Measurements from ENCODE around the gene KSR2. TPM values are rescaled to one million over a fixed set of nuclear protein-coding genes. Genes with fewer than 3 reads are reported as not detected.

Gene KSR2
- total RNA-seq, 1 donor from 2014 or later = 0.30 TPM

DNA sequence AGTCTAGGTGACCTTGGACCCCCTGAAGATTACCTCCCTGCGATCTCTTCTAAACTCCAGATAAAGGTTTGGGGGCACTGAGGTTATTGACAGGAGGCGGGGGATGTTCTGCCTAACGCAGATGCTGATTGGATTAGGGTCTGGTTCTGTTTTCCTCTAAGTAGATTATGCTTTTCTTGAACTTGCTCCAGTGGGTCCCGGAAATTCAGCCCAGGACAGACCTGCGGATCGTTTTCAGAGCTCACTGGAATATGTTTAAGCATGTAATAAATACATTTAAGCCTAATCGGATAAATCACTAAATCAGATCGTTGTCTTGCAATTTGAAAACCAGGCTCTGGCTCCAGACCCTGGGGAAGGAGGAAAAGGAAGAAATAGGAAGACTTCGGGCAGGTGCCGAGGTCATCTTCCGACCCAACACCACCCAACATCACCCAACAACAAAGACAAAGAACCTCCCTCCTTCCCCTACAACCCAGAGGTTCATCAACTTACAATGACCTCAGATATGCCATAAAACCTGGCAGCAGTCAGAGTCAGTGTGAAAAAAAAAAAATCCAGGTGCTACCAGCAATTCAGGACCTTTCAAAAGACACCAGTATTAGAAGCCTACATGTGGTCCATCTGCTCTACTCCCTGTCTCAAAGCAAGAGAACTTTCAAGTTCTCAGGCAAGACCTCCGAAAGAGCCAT, 148.4 kb downstream of the KSR2 start:
- Histone ChIP-seq H3F3A (ENCODE audit: low read depth) (peaks cover 11% of the 10 kb centered on the region), H3K79me2 (ENCODE audit: low read depth) (no peaks in the 10 kb centered on the region), H2AFZ (replicated peaks) (no peak overlapping the region), H3K9me3 (ENCODE audit: low read depth) (no peaks in the 10 kb centered on the region), H4K20me1 (ENCODE audit: low read depth) (no peaks in the 10 kb centered on the region), H3K36me3 (no peaks in the 10 kb centered on the region), H3K9ac (no peak overlapping the region), H3K4me2 (no peak overlapping the region), H3K4me3 (no peak overlapping the region), H3K4me1 (peaks cover 23% of the 10 kb centered on the region), H3K27ac (no peak overlapping the region), H3K27me3 (no peaks in the 10 kb centered on the region)
- Mint-ChIP-seq H3K27me3 (ENCODE audit: insufficient read depth, low read depth) (peaks cover 3% of the 10 kb centered on the region), H3K9me3 (no peaks in the 10 kb centered on the region), H3K36me3 (no peaks in the 10 kb centered on the region), H3K4me3 (no peak overlapping the region), H3K4me1 (peaks cover 24% of the 10 kb centered on the region), H3K27ac (no peak overlapping the region)
- DNase-seq (ENCODE audit: low spot score) = peak; percentile 15
- no peak for TF ChIP-seq EZH2phosphoT487 (IDR thresholded peaks at IDR 0.05)
- TF ChIP-seq, protein P1, sequence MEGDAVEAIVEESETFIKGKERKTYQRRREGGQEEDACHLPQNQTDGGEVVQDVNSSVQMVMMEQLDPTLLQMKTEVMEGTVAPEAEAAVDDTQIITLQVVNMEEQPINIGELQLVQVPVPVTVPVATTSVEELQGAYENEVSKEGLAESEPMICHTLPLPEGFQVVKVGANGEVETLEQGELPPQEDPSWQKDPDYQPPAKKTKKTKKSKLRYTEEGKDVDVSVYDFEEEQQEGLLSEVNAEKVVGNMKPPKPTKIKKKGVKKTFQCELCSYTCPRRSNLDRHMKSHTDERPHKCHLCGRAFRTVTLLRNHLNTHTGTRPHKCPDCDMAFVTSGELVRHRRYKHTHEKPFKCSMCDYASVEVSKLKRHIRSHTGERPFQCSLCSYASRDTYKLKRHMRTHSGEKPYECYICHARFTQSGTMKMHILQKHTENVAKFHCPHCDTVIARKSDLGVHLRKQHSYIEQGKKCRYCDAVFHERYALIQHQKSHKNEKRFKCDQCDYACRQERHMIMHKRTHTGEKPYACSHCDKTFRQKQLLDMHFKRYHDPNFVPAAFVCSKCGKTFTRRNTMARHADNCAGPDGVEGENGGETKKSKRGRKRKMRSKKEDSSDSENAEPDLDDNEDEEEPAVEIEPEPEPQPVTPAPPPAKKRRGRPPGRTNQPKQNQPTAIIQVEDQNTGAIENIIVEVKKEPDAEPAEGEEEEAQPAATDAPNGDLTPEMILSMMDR (IDR thresholded peaks at IDR 0.05) = no peak
- no peak for TF ChIP-seq EZH2 (IDR thresholded peaks at IDR 0.05)

DNA sequence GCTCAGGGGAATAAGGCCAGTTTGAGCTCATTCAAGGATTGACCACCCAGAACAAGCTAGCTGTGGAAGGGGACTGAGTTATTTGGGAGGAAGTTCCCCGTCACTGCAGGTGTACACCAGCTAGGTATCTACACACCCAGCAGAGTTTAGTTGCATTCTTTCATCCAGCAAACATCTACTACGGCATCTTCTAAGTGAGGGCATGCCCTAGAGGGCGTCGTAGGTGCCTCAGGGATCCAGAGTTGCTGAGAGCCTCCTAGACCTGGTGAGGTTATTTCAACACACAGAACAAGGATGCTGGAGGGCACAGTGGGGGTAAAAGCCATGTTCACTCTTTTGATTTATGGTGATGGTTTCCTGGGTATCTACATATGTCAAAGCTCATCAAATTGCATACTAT, 149.6 kb downstream of the KSR2 start:
- Histone ChIP-seq H4K20me1 (ENCODE audit: low read depth) (no peaks in the 10 kb centered on the region), H3K4me2 (peak overlapping the region; percentile 62), H3K27ac (no peak overlapping the region), H3K79me2 (ENCODE audit: low read depth) (no peaks in the 10 kb centered on the region), H3K36me3 (no peaks in the 10 kb centered on the region), H3F3A (ENCODE audit: low read depth) (peaks cover 11% of the 10 kb centered on the region), H3K27me3 (no peaks in the 10 kb centered on the region), H3K9me3 (ENCODE audit: low read depth) (no peaks in the 10 kb centered on the region), H3K9ac (no peak overlapping the region), H2AFZ (replicated peaks) (no peak overlapping the region), H3K4me1 (peaks cover 23% of the 10 kb centered on the region), H3K4me3 (no peak overlapping the region)
- Mint-ChIP-seq H3K4me3 (no peak overlapping the region), H3K27me3 (ENCODE audit: insufficient read depth, low read depth) (peaks cover 3% of the 10 kb centered on the region), H3K27ac (peak overlapping the region; percentile 4), H3K36me3 (no peaks in the 10 kb centered on the region), H3K9me3 (no peaks in the 10 kb centered on the region), H3K4me1 (peaks cover 24% of the 10 kb centered on the region)
- TF ChIP-seq EZH2 (IDR thresholded peaks at IDR 0.05) (no peak), EZH2phosphoT487 (IDR thresholded peaks at IDR 0.05) (no peak)
- TF ChIP-seq, protein P1 (IDR thresholded peaks at IDR 0.05) = no peak
- peak; percentile 14 for DNase-seq (ENCODE audit: low spot score)

DNA sequence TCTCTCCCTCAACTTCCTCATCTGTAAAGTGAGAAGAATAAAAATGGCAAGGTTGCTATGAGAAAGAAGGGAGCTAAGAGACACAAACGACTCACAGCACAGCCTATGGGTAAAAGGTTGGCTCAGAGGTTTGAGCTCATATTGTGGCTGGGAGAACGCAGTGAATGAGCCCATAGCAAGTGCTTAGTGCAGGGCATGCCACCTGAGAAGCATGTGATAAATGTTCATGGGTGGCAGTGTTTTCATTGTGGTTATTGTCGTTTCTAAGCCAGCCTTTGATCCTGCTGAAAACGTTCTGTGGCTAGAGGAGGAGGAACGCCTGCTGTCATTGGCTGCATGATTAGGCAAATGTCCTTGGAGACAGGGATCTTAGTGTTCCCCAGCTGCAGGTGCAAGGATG, 150.4 kb downstream of the KSR2 start:
- Mint-ChIP-seq H3K36me3 (no peaks in the 10 kb centered on the region), H3K27me3 (ENCODE audit: insufficient read depth, low read depth) (peaks cover 2% of the 10 kb centered on the region), H3K4me3 (no peak overlapping the region), H3K9me3 (no peaks in the 10 kb centered on the region), H3K27ac (no peak overlapping the region), H3K4me1 (peaks cover 24% of the 10 kb centered on the region)
- H3K9ac ChIP-seq = no peak overlapping the region
- no peaks in the 10 kb centered on the region for H3K36me3 ChIP-seq
- H3K79me2 ChIP-seq (ENCODE audit: low read depth) = no peaks in the 10 kb centered on the region
- H2AFZ ChIP-seq (replicated peaks) = no peak overlapping the region
- H3K4me2 ChIP-seq = peak overlapping the region; percentile 62
- H3K4me3 ChIP-seq = peak overlapping the region; percentile 14
- no peak for TF ChIP-seq EZH2phosphoT487 (IDR thresholded peaks at IDR 0.05)
- no peak for TF ChIP-seq EZH2 (IDR thresholded peaks at IDR 0.05)
- TF ChIP-seq, protein P1 (IDR thresholded peaks at IDR 0.05) = no peak
- H3F3A ChIP-seq (ENCODE audit: low read depth) = peaks cover 11% of the 10 kb centered on the region
- DNase-seq (ENCODE audit: low spot score) = peak; percentile 71
- H4K20me1 ChIP-seq (ENCODE audit: low read depth) = no peaks in the 10 kb centered on the region
- H3K27me3 ChIP-seq = no peaks in the 10 kb centered on the region
- H3K9me3 ChIP-seq (ENCODE audit: low read depth) = no peaks in the 10 kb centered on the region
- peaks cover 23% of the 10 kb centered on the region for H3K4me1 ChIP-seq
- no peak overlapping the region for H3K27ac ChIP-seq
